Suppressor macrophage treated with lipopolysaccharide for 1 hour (primary cell): ENCODE measurements around the gene TRIOBP.

ENCODE experiments used
- DNase-seq, 3 donors: peaks; one replicate each; pipeline ENCODE4 v3.0.0-alpha.2; 2020 to 2022

Gene TRIOBP

DNA sequence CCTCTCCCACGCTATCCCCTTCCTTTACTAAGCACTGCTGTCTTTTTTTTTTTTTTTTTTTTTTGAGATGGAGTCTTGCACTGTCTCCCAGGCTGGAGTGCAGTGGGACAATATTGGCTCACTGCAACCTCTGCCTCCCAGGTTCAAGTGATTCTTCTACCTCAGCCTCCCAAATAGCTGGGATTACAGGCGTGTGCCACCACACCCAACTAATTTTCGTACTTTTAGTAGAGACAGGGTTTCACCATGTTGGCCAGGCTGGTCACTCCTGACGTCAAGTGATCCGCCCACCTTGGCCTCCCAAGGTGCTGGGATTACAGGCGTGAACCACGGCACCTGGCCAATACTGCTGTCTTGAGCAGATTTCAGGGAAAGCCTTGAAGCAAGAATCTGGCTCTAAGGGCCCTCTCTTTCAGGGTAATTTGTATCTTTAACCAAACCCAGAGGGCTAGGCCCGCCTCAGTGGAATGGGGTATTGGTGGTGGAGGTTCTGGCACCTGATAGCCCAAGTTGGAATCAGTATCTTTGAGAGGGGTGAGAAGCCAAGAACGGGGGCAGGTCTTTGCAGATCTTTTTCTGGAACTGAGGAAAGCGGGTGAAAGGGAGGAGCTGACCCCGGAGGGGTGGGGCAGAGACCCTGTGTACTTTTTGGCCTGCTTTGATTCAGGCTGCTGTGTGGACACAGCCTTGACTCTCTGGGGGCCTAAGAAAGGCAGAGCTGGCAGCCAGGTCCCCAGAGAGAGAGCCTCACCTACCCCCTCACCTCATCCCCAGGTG, 37.0 kb downstream of the TRIOBP start:
- DNase-seq, result no peak

DNA sequence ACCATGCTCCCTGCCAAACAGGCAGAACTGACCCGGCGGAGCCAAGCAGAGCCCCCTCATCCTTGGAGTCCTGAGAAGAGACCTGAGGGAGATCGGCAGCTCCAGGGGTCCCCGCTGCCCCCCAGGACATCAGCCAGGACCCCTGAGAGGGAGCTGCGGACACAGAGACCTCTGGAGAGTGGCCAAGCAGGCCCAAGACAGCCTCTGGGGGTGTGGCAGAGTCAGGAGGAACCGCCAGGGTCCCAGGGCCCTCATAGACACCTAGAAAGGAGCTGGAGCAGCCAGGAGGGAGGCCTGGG, 37.5 kb downstream of the TRIOBP start:
- no peak for DNase-seq

DNA sequence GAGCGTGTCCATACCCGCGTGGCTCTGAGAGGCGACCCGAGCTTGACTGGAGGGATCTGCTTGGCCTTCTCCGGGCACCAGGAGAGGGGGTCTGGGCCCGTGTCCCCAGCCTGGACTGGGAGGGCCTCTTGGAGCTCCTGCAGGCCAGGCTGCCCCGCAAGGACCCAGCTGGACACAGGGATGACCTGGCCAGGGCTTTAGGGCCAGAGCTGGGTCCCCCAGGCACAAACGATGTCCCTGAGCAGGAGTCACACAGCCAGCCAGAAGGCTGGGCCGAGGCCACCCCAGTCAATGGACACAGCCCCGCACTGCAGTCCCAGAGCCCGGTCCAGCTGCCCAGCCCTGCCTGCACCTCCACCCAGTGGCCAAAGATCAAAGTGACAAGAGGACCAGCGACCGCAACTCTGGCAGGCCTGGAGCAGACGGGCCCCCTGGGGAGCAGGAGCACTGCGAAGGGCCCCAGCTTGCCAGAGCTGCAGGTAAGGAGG, 38.2 kb downstream of the TRIOBP start:
- peak; percentile 57 to 75 (median 68) for DNase-seq

GRCh38 chr22:37739035-37739434, 42.2 kb downstream of the TRIOBP start:
- peak; percentile 61 to 72 (median 65) for DNase-seq

DNA sequence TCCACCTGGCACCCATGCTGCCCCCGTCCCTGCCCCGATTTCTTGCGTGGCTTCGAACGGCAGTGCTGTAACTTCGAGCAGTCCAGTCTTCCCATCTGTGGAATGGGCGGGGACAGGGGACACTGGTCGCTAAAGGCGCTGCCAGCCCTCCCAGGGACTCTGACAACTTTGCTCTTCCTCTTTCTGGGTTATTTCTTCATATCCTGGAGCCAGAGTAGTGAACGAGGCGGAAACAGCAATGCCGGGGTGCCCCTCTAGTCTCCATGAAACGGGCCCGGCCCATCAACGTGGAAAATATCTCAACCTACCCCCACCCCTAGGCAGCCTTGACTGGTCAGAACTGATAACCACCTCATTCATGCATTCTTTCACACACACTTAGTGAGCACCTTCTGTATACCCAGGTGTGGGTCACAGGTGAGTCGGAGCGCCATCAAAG, 42.8 kb downstream of the TRIOBP start:
- DNase-seq, result peak; percentile 88 to 90 (median 88)

- DNase-seq, result no peak
These were observed 43.8 kb downstream of the TRIOBP start for GRCh38 chr22:37740455-37741311.

GRCh38 chr22:37741312-37741795, 44.5 kb downstream of the TRIOBP start:
- peak; percentile 90 to 93 (median 91) for DNase-seq

GRCh38 chr22:37742376-37743171, 45.7 kb downstream of the TRIOBP start:
- DNase-seq, result peak; percentile 79 to 84 (median 82)

DNA sequence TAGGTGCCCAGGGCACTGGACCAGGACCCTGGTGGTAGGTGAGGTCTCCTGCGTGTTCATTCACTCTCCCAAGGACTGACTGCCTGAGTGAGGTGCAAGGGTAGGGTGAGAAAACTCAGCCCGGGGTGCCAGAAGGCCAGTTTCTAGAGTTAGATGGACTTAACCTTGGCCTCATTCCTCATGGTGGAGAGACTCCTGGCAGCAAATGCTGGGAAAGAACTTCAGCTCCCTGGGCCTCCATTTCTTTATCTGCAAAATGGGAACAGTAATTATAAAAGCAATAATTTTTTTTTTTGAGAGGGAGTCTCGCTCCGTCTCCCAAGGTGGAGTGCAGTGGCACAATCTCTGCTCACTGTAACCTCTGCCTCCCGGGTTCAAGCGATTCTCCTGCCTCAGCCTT, 47.7 kb downstream of the TRIOBP start:
- no peak for DNase-seq

DNA sequence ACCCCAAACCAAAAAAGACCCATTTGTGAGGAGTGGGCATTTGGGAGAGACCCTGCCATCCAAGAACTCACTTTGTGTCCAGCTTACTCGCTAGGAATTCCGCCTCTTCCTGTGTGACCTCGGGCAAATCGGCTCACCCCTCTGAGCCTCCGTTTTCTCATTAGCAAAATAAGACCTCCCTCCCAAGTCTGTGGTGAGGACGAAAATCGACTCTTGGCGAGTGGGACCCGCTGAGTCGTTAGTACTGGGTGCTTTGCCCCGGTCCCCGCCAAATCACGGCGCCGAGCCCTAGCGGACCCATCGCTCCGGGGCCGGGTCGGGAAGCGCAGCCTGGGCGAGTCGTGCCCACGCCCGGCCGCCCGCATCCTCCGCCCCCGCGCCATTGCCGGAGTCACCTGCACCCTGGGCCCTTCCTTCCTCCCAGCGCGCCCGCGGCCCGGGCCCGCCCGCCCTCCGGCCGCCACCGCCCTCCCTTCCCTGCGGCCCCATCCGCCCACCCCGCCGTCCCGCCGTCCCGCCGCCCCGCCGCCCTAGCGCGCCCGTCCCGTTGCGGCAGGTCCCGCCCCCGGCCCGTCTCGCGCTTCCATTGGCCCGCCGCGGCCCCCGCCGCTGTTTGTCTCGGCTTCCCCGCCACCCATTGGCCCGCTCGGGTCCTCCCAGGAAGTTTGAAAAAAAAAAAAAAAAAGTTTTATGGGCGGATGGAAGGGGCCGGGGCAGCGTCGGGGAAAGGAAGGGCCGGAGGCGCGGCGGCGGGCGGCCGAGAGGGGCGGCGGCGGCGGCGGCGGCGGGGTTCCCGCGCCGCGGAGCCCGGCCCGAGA, 48.9 kb downstream of the TRIOBP start:
- peak; percentile 92 to 98 (median 96) for DNase-seq

DNA sequence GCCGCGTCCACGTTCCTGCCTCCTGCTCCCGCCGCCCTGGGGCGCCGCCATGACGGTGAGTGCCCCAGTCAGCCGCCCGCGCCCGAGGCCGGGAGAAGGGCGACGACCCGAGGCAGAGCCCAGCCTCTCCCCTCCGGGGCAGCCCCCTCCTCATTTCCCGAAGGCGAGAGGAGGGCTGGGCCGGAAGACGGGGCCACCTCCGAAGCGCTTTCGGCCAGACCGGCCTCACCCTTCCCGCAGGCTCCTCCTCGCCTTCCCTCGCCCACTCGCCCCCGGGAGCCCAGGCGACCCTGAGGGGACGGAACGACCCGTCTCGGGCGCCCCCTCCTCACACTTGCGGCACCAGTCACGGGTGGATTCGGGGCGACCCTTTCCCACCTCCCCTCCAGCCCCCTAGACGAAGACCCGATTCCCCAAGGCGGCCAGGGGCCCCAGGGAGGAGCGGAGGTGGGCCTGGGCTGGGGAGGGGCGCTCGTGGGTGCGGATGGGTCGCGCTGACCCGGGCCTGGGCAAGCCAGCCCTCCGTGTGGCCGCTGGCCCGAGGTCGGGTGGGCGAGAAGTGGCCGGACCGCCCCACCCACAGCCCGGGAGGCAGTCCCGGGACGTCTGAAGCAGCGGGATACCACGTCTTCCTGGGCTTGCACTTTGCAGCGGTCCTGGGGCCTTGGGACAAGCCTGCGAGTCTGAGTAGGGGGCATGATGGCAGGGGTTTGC, 49.7 kb downstream of the TRIOBP start:
- peak; percentile 23 to 62 (median 35) for DNase-seq

GRCh38 chr22:37747080-37747714, 50.3 kb downstream of the TRIOBP start:
- DNase-seq, result peak; percentile 25 to 51 (median 33)

- no peak for DNase-seq
These were observed 50.9 kb downstream of the TRIOBP start for GRCh38 chr22:37747715-37748100.

GRCh38 chr22:37748659-37749058, 51.8 kb downstream of the TRIOBP start:
- no peak for DNase-seq

- no peak for DNase-seq
These were observed 52.4 kb downstream of the TRIOBP start for GRCh38 chr22:37749226-37749625.

DNA sequence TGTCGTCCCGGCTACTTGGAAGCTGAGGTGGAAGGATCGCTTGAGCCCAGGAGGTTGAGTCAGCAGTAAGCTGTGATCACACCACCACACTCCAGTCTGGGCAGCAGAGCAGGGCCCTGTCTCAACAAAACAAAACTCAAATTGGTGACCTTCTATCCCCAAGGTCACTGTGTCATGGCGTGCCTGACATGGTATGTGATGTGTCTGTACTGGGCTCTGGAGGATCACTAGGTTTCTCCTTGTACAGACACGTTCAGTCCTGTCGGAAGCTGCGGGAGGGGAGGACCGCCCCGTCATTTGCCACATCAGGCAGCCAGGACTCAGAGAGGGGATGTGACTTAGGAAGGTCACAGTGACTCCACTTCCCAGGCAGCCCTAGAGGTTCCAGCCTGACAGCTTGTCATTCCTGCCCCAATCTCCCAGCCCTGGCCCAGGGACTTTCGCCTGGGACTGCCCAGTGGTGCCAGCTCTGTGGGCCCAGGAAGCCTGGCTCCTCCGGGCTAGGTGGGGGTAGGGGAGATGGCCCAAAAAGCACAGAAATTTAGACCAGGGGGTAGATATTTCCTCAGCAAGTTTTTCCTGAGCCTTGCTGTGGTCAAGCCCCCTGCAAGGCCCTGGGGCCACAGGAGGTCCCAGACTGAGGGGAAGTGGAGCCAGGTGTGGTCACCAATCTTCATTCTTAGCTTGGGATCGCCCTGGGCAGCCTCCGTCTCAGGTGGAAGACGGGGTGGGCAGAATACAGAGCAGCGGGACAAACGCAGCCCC, 53.2 kb downstream of the TRIOBP start:
- no peak for DNase-seq

DNA sequence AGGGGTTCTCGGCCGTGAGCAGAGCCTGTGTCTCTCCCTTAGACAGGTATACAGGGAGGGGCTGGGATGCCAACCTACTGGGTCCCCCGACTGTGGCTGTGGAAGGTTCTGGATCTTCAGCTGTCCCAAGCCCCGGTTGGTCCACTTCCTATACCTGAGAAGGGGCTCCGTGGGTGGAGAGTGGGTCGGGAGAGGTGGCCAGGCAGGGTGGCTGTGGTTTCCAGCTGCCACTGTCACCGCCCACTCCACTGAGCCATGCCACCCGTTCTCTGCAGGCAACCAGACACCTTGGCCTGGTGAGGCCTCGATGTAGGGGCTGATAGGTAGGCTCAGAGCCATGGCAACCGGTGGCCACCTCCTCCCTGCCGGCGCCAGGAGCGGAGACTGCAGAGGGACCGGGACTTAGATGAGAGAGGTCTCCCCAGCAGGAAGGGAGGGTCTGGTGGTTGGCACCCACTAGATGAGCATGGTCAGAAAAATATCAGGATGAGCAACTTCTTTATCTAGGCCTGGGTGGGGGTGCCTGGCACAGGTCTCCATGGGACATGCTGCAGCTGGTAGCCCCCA, 53.8 kb downstream of the TRIOBP start:
- DNase-seq, result no peak

GRCh38 chr22:37751449-37752188, 54.8 kb downstream of the TRIOBP start:
- no peak for DNase-seq
